ENCODE results near the gene METTL15. TPM values are rescaled to one million over a fixed set of nuclear protein-coding genes. Genes with fewer than 3 reads are reported as not detected.

The METTL15 gene
- total RNA-seq, 1 experiment from 2014 or later, result 9.1 TPM

DNA sequence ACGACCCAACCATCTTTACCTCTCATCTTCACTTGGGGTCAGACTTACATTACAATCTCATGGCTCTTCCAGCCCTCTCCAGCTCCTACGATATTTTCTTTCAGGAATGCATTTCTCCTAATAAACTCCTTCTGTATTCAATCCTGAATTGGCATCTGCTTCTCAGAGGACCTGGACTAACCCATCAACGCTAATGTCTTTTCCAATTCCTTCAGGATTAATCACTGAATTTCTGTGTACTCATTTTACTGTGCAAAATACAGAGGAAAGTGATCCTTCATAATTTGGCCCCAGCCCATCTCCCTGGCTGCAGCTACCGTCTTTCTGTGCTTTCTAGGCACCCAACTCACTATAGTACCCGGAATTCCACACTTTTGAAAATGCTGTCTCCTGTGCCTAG, 239.2 kb downstream of the METTL15 start:
- no peak overlapping the region for H4K91ac ChIP-seq (ENCODE audit: insufficient read length, low read depth, low read length)
- Mint-ChIP-seq H3K4me3 (no peak overlapping the region), H3K27ac (no peak overlapping the region), H3K27me3 (ENCODE audit: low read depth) (no peaks in the 10 kb centered on the region), H3K9me3 (no peaks in the 10 kb centered on the region), H3K36me3 (ENCODE audit: insufficient read depth in 1 of 3, low read depth in 3 of 3) (no peaks in the 10 kb centered on the region), H3K4me1 (peaks cover 5 to 6% of the 10 kb centered on the region in 2 experiments; a peak in 1 of 4 replicates)
- H3K4me2 ChIP-seq (ENCODE audit: insufficient read depth, insufficient read length, low read length), result no peak overlapping the region
- H3K79me1 ChIP-seq (ENCODE audit: insufficient read depth, low read depth, low read length, poor library complexity, severe bottlenecking), result no peaks in the 10 kb centered on the region
- no peak overlapping the region for H3K4ac ChIP-seq (ENCODE audit: low read depth, low read length)
- H2AFZ ChIP-seq (ENCODE audit: low read length), result no peak overlapping the region
- no peak overlapping the region for H3K18ac ChIP-seq (ENCODE audit: insufficient read length, low read depth, low read length)
- H3K9me3 ChIP-seq (ENCODE audit: control insufficient read depth, low read depth, low read length), result no peaks in the 10 kb centered on the region
- no peaks in the 10 kb centered on the region for H3K23me2 ChIP-seq (ENCODE audit: insufficient read length, low read depth, low read length, poor library complexity, severe bottlenecking)
- H2BK12ac ChIP-seq (ENCODE audit: insufficient read length, low read depth, low read length), result no peak overlapping the region
- no peak overlapping the region for H2BK20ac ChIP-seq (ENCODE audit: low read depth, low read length, poor library complexity, severe bottlenecking)
- no peak overlapping the region for H3K23ac ChIP-seq (ENCODE audit: insufficient read length, low read depth, low read length)
- H3K56ac ChIP-seq (ENCODE audit: insufficient read length, low read depth, low read length), result no peak overlapping the region
- no peak overlapping the region for H3K14ac ChIP-seq (ENCODE audit: insufficient read depth, low read length)
- H3K27ac ChIP-seq (ENCODE audit: insufficient read length, low read depth, low read length), result no peak overlapping the region
- DNase-seq, result no peak
- no peak overlapping the region for H2BK15ac ChIP-seq (ENCODE audit: low read depth, low read length)
- TF ChIP-seq, protein P1, sequence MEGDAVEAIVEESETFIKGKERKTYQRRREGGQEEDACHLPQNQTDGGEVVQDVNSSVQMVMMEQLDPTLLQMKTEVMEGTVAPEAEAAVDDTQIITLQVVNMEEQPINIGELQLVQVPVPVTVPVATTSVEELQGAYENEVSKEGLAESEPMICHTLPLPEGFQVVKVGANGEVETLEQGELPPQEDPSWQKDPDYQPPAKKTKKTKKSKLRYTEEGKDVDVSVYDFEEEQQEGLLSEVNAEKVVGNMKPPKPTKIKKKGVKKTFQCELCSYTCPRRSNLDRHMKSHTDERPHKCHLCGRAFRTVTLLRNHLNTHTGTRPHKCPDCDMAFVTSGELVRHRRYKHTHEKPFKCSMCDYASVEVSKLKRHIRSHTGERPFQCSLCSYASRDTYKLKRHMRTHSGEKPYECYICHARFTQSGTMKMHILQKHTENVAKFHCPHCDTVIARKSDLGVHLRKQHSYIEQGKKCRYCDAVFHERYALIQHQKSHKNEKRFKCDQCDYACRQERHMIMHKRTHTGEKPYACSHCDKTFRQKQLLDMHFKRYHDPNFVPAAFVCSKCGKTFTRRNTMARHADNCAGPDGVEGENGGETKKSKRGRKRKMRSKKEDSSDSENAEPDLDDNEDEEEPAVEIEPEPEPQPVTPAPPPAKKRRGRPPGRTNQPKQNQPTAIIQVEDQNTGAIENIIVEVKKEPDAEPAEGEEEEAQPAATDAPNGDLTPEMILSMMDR (conservative IDR thresholded peaks at IDR 0.05), result no peak
- no peak overlapping the region for H3K9ac ChIP-seq (ENCODE audit: extremely low read depth, insufficient read length, low read length)
- H2BK5ac ChIP-seq (ENCODE audit: insufficient read length, low read length), result no peak overlapping the region
- no peak overlapping the region for H2BK120ac ChIP-seq (ENCODE audit: low read depth, low read length, poor library complexity, severe bottlenecking)
- no peak overlapping the region for H4K5ac ChIP-seq (ENCODE audit: insufficient read length, low read depth, low read length)
- no peaks in the 10 kb centered on the region for H3K79me2 ChIP-seq (ENCODE audit: insufficient read depth, low read length)
- H3K27me3 ChIP-seq (ENCODE audit: insufficient read depth, low read length), result no peaks in the 10 kb centered on the region
- no peak overlapping the region for H3T11ph ChIP-seq (ENCODE audit: low read length)
- no peak overlapping the region for H2AK5ac ChIP-seq (ENCODE audit: insufficient read length, low read length)
- WGBS (ENCODE audit: extremely low coverage, insufficient read length, low lambda C conversion rate), result no CpG with 5 or more reads among the region's 5 CpGs
- H4K20me1 ChIP-seq (ENCODE audit: control insufficient read depth, insufficient read depth, insufficient read length), result no peaks in the 10 kb centered on the region
- H3K4me1 ChIP-seq (ENCODE audit: insufficient read depth, low read length), result no peaks in the 10 kb centered on the region
- H4K8ac ChIP-seq (replicated peaks; ENCODE audit: insufficient read length, low read depth, low read length), result no peak overlapping the region
